ENCODE data around the gene SYT11. TPM values are rescaled to one million over a fixed set of nuclear protein-coding genes. Genes with fewer than 3 reads are reported as not detected.
A peak's percentile ranks its signal among the peaks of the same experiment; 100 is the strongest.

SYT11 gene
- total RNA-seq, 2 donors from 2014 or later: 1.2 to 4.6 TPM

DNA sequence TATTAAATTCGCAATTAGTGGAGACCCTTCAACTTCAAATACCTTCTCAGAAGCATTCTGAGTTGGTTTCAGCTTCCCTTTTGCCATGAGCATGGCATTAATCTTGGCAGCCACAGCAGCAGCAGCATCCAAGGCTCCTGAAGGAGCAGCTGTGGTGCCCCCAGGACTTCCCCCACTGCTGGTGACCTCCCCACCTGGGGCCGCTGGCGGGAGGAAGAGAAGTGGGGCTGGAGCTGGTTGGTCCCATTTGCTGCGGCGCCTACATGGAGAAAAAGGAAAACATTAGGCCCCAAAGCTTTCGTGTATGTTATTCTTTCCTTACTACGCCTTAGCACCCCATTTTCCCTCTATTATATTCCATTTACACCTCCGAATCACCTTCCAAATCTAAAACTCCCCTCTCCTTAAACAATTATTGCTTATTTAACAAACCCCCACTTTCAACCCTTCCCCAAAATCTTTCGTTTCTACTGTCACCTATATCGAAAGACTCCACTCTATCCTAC is 74.3 kb downstream of the SYT11 start:
- H3K4me3 ChIP-seq: peak overlapping the region; percentile 77
- TF ChIP-seq, protein P1, sequence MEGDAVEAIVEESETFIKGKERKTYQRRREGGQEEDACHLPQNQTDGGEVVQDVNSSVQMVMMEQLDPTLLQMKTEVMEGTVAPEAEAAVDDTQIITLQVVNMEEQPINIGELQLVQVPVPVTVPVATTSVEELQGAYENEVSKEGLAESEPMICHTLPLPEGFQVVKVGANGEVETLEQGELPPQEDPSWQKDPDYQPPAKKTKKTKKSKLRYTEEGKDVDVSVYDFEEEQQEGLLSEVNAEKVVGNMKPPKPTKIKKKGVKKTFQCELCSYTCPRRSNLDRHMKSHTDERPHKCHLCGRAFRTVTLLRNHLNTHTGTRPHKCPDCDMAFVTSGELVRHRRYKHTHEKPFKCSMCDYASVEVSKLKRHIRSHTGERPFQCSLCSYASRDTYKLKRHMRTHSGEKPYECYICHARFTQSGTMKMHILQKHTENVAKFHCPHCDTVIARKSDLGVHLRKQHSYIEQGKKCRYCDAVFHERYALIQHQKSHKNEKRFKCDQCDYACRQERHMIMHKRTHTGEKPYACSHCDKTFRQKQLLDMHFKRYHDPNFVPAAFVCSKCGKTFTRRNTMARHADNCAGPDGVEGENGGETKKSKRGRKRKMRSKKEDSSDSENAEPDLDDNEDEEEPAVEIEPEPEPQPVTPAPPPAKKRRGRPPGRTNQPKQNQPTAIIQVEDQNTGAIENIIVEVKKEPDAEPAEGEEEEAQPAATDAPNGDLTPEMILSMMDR (IDR thresholded peaks at IDR 0.05): no peak
- DNase-seq: no peak
- no peaks in the 10 kb centered on the region for H3K36me3 ChIP-seq
- H3K27me3 ChIP-seq: no peaks in the 10 kb centered on the region
- intact Hi-C loops (cut with DNase I): no loop called here
- peaks cover 18% of the 10 kb centered on the region for H3K4me1 ChIP-seq
- H3K9me3 ChIP-seq: no peaks in the 10 kb centered on the region
- H3K27ac ChIP-seq: peak overlapping the region; percentile 89
- peak overlapping the region; percentile 92 to 100 for H3K9ac ChIP-seq (ENCODE audit: low read depth in 2 of 2, low read length in 2 of 2)

DNA sequence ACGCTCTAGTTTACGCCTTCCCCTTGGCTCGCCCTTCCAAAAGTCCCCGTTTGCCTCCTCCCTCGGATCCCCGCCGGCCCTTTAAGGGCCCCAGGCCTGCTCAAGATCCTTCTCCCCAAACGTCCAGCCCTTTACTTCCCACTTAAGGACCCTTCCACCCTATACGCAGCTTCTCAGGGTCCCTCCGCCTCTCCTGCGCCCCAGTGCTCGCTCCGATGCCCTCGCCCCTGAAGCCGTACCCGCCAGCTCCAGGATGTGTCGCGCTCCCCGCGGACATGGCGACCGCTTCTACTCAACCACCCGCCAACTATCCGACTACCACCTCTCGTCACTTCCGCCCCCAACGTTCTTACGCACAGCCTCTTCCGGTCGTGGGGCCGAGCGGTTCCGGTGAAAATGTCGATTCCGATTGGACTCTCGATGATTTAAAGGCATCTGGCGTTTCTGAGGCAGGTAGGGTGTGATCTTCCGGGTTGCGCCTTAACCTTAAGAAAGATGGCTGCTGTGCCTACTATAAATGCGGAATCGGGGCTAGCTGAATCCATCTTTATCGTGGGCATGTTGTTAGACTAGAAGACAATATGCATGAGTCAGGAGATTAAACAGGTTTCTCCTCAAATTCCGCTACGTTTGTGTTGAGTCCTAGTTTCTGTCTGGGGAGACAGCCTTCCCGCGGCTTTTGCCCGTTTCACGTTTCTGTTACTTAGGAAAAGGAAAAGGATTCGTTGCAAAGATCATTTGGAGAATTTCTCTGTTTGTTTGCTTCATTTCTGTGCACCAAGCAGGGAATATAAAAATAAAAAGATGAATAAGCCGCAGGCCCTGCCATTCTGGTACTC is 74.9 kb downstream of the SYT11 start, which contains the start of gene KHDC4:
KHDC4 (minus strand) TSS at position 317 of the 839 bp plus-strand sequence; CDS start at position 277, 40 bp downstream.
- DNase-seq: peak; percentile 97

More for the DNA sequence above, 74.9 kb downstream of the SYT11 start, which contains the start of gene KHDC4:
- Histone ChIP-seq H3K4me1 (peaks cover 18% of the 10 kb centered on the region), H3K9ac (ENCODE audit: low read depth in 2 of 2, low read length in 2 of 2) (peak within 1 kb of the TSS; percentile 92 to 100), H3K27ac (peak within 1 kb of the TSS; percentile 89), H3K27me3 (no peaks in the 10 kb centered on the region), H3K9me3 (no peaks in the 10 kb centered on the region), H3K4me3 (peak within 1 kb of the TSS; percentile 77), H3K36me3 (no peaks in the 10 kb centered on the region)
- intact Hi-C loops (cut with DNase I): no loop called here
- TF ChIP-seq, protein P1 (IDR thresholded peaks at IDR 0.05): no peak

Other genes starting within 250 kb of the SYT11 start
- 10 to 100 TPM; 15.5 to 26.2 TPM for gene MSTO1, start 249.3 kb upstream of the SYT11 start, total RNA-seq
- gene YY1AP1, start 170.8 kb upstream of the SYT11 start, total RNA-seq: 10 to 100 TPM; 41.9 to 62.1 TPM
- 100 to 1,000 TPM in 1 of 2 donors, 10 to 100 TPM in 1; 75.7 to 106 TPM for gene DAP3, start 170.5 kb upstream of the SYT11 start, total RNA-seq
- gene GON4L, start 2.4 kb upstream of the SYT11 start, total RNA-seq: 10 to 100 TPM; 33.3 to 34.7 TPM
- gene RIT1, start 51.8 kb downstream of the SYT11 start, total RNA-seq: 10 to 100 TPM; 14.6 to 51.7 TPM
- gene KHDC4, start 74.8 kb downstream of the SYT11 start, total RNA-seq: 10 to 100 TPM; 42.5 to 56.0 TPM
- gene RXFP4, start 82.1 kb downstream of the SYT11 start, total RNA-seq: 1 to 10 TPM; 4.2 to 4.6 TPM
- 10 to 100 TPM; 91.9 to 92.6 TPM for gene ARHGEF2, start 119.0 kb downstream of the SYT11 start, total RNA-seq
- 100 to 1,000 TPM; 204 to 208 TPM for gene SSR2, start 161.4 kb downstream of the SYT11 start, total RNA-seq
- gene UBQLN4, start 194.2 kb downstream of the SYT11 start, total RNA-seq: 10 to 100 TPM; 23.2 to 43.4 TPM
- 10 to 100 TPM; 69.4 to 83.9 TPM for gene LAMTOR2, start 195.2 kb downstream of the SYT11 start, total RNA-seq
- gene RAB25, start 201.6 kb downstream of the SYT11 start, total RNA-seq: 100 to 1,000 TPM; 213 TPM
- gene MEX3A, start 222.9 kb downstream of the SYT11 start, total RNA-seq: 1 to 10 TPM; 1.6 to 3.7 TPM

Measured in colonic mucosa (tissue), 4 donors.